ENCODE data around the gene PRR13.

- TF ChIP-seq CTCF (IDR thresholded peaks at IDR 0.05) (no peak), POLR2A (IDR thresholded peaks at IDR 0.05) (peak; percentile 93)
These were observed 51.5 kb downstream of the PRR13 start for GRCh38 chr12:53492830-53493609.
